WTC11 (cell line): ENCODE results near the gene CDA. TPM values are rescaled to one million over a fixed set of nuclear protein-coding genes. Genes with fewer than 3 reads are reported as not detected.

Experiments used
- ATAC-seq: fragments of 200-7000 bp; cut with Tn5 transposase; 2 replicates; pipeline ENCODE4 v1.10.0; 2021; ENCODE audit warnings: mild to moderate bottlenecking, moderate library complexity
- CTCF ChIA-PET: fragments of 300-600 bp; sonication (Branson Sonifier 250); formaldehyde crosslinking; loops from one replicate; lab custom pipeline; 2021; ENCODE audit warnings: antibody characterized with exemption; lab: Charles Lee
- POLR2A ChIA-PET: fragments of 350-600 bp; sonication (Branson Sonifier 250); formaldehyde crosslinking; loops from one replicate; lab custom pipeline; 2021; ENCODE audit warnings: antibody characterized with exemption; lab: Charles Lee
- DNase-seq: peaks from one replicate; pipeline ENCODE4 v3.0.0; 2021; ENCODE audit warnings: low spot score
- H3K27ac Mint-ChIP-seq: 2 replicates; pipeline ENCODE4 v1.8.0; 2021; ENCODE audit warnings: mixed read lengths
- H3K27me3 Mint-ChIP-seq: 2 replicates; pipeline ENCODE4 v1.8.0; 2021; ENCODE audit warnings: low read depth, mild to moderate bottlenecking, moderate library complexity, mixed read lengths
- H3K36me3 Mint-ChIP-seq: 2 replicates; pipeline ENCODE4 v1.8.0; 2021; ENCODE audit warnings: mixed read lengths
- H3K4me1 Mint-ChIP-seq: 2 replicates; pipeline ENCODE4 v1.8.0; 2022; ENCODE audit warnings: mixed read lengths
- H3K4me3 Mint-ChIP-seq: 2 replicates; pipeline ENCODE4 v1.8.0; 2021; ENCODE audit warnings: mild to moderate bottlenecking, moderate library complexity, mixed read lengths
- H3K9me3 Mint-ChIP-seq: 2 replicates; pipeline ENCODE4 v1.8.0; 2021; ENCODE audit warnings: mixed read lengths
- AR ChIP-seq: fragments of 250-450 bp; sonication (Bioruptor Pico); IDR thresholded peaks from 2 replicates; pipeline ENCODE4 v1.9.0; 2021; ENCODE audit warnings: mild to moderate bottlenecking
- CTCF ChIP-seq: fragments of 200-600 bp; IDR thresholded peaks from 2 replicates; pipeline ENCODE4 v1.8.0; 2022; ENCODE audit warnings: antibody characterized with exemption
- ETV6 ChIP-seq: sonication (generic); formaldehyde crosslinking; IDR thresholded peaks from 2 replicates; pipeline ENCODE4 v1.8.1; 2022; ENCODE audit warnings: mild to moderate bottlenecking, missing genetic modification reagents
- GTF2I ChIP-seq: fragments of 250-450 bp; sonication (Bioruptor Pico); conservative IDR thresholded peaks from 2 replicates; pipeline ENCODE4 v1.4.0; 2021; ENCODE audit warnings: mild to moderate bottlenecking
- MAX ChIP-seq: sonication (generic); formaldehyde crosslinking; IDR thresholded peaks from 2 replicates; pipeline ENCODE4 v1.8.0; 2022; ENCODE audit warnings: mild to moderate bottlenecking, missing genetic modification reagents
- RORB ChIP-seq: fragments of 250-450 bp; sonication (Bioruptor Pico); IDR thresholded peaks from 2 replicates; pipeline ENCODE4 v1.9.0; 2021; ENCODE audit warnings: mild to moderate bottlenecking
- TEAD4 ChIP-seq: sonication (generic); formaldehyde crosslinking; IDR thresholded peaks from 2 replicates; pipeline ENCODE4 v1.8.0; 2022; ENCODE audit warnings: mild to moderate bottlenecking, missing genetic modification reagents
- ZNF317 ChIP-seq: sonication (generic); formaldehyde crosslinking; IDR thresholded peaks from 2 replicates; pipeline ENCODE4 v1.8.1; 2023; ENCODE audit warnings: low read depth, mild to moderate bottlenecking, moderate library complexity, missing genetic modification reagents, borderline replicate concordance
- ZNF423 ChIP-seq: fragments of 250-450 bp; sonication (Bioruptor Pico); IDR thresholded peaks from 2 replicates; pipeline ENCODE4 v2.1.2; 2022; ENCODE audit warnings: mild to moderate bottlenecking, moderate library complexity
- ZNF425 ChIP-seq: fragments of 250-450 bp; sonication (Bioruptor Pico); conservative IDR thresholded peaks from 2 replicates; pipeline ENCODE4 v1.9.0; 2021; ENCODE audit warnings: mild to moderate bottlenecking
- ZNF532 ChIP-seq: fragments of 250-450 bp; sonication (Bioruptor Pico); IDR thresholded peaks from 2 replicates; pipeline ENCODE4 v1.9.0; 2021; ENCODE audit warnings: mild to moderate bottlenecking, borderline replicate concordance
- ZNF671 ChIP-seq: fragments of 250-450 bp; sonication (Bioruptor Pico); IDR thresholded peaks from 2 replicates; pipeline ENCODE4 v1.8.0; 2021; ENCODE audit warnings: mild to moderate bottlenecking
- total RNA-seq: library from RNA; stranded (reverse); gene quantifications from 3 replicates; pipeline ENCODE4 v1.2.3, GENCODE V29; 2021

Gene CDA
- total RNA-seq, 1 experiment from 2014 or later: 12.5 TPM

- Mint-ChIP-seq H3K27ac (no peak overlapping the region), H3K27me3 (peaks cover 43% of the 10 kb centered on the region), H3K9me3 (peaks cover 25% of the 10 kb centered on the region), H3K4me3 (no peak overlapping the region), H3K36me3 (0 out of 2 replicates have a peak, but pooled peaks cover 2% of the 10 kb centered on the region), H3K4me1 (no peaks in the 10 kb centered on the region)
- POLR2A ChIA-PET: interaction anchor here (0.9 kb wide), 1 partner anchor 60 kb away, joined by 3 read pairs; no protein-coding TSS in a partner anchor
- ATAC-seq: no peak
- no peak for DNase-seq
- TF ChIP-seq ZNF423 (CRISPR knock-in tag): no peak
- TF ChIP-seq ZNF671 (CRISPR knock-in tag): no peak
- TF ChIP-seq ZNF317: no peak
- TF ChIP-seq MAX (CRISPR knock-in tag): no peak
- no peak for TF ChIP-seq ETV6 (CRISPR knock-in tag)
- TF ChIP-seq ZNF425: no peak
- TF ChIP-seq TEAD4 (CRISPR knock-in tag): no peak
- CTCF ChIA-PET: interaction anchor here (0.7 to 4.5 kb wide), 12 partner anchors 9 to 123 kb away, joined by 3 to 153 read pairs (median 14); partner anchors contain the start of genes DDOST and PINK1
Measured at GRCh38 chr1:20573987-20574386, 14.9 kb upstream of the CDA start.

- ChIA-PET POLR2A (interaction anchor here (1.1 kb wide), 1 partner anchor 59 kb away, joined by 9 read pairs; no protein-coding TSS in a partner anchor), CTCF (interaction anchor here (0.5 to 4.5 kb wide), 58 partner anchors 9 to 648 kb away, joined by 3 to 153 read pairs (median 5); partner anchors contain the start of genes CAMK2N1, CDA, DDOST and KIF17)
- Mint-ChIP-seq H3K27ac (no peak overlapping the region), H3K9me3 (peaks cover 20% of the 10 kb centered on the region), H3K4me3 (no peak overlapping the region)
- ATAC-seq: peak; percentile 98
- TF ChIP-seq GTF2I (CRISPR knock-in tag): peak; percentile 94
- TF ChIP-seq RORB (CRISPR knock-in tag): no peak
- TF ChIP-seq ZNF532 (CRISPR knock-in tag): 0 out of 2 replicates have a peak, but pooled peaks have one; percentile 62
- 0 out of 2 replicates have a peak, but pooled peaks have one; percentile 60 for TF ChIP-seq ETV6 (CRISPR knock-in tag)
- peak; percentile 76 for TF ChIP-seq CTCF
- no peak for TF ChIP-seq AR (CRISPR knock-in tag)
- TF ChIP-seq, all 79 proteins: peak for 4
- H3K27me3 Mint-ChIP-seq: peaks cover 38% of the 10 kb centered on the region
- H3K4me1 Mint-ChIP-seq: no peaks in the 10 kb centered on the region
- 0 out of 2 replicates have a peak, but pooled peaks cover 2% of the 10 kb centered on the region for H3K36me3 Mint-ChIP-seq
- DNase-seq: peak; percentile 90
Measured at GRCh38 chr1:20574686-20575540, 14.0 kb upstream of the CDA start.
